ENCODE data around the gene SLPI.

Gene SLPI

GRCh38 chr20:45283551-45284057, 29.2 kb upstream of the SLPI start:
- intact Hi-C loops (cut with DNase I; ENCODE audit: low total_unique reads): no loop called here
- no peaks in the 10 kb centered on the region for H3K36me3 ChIP-seq
- H3K4me1 ChIP-seq: no peaks in the 10 kb centered on the region
- TF ChIP-seq, protein P1, sequence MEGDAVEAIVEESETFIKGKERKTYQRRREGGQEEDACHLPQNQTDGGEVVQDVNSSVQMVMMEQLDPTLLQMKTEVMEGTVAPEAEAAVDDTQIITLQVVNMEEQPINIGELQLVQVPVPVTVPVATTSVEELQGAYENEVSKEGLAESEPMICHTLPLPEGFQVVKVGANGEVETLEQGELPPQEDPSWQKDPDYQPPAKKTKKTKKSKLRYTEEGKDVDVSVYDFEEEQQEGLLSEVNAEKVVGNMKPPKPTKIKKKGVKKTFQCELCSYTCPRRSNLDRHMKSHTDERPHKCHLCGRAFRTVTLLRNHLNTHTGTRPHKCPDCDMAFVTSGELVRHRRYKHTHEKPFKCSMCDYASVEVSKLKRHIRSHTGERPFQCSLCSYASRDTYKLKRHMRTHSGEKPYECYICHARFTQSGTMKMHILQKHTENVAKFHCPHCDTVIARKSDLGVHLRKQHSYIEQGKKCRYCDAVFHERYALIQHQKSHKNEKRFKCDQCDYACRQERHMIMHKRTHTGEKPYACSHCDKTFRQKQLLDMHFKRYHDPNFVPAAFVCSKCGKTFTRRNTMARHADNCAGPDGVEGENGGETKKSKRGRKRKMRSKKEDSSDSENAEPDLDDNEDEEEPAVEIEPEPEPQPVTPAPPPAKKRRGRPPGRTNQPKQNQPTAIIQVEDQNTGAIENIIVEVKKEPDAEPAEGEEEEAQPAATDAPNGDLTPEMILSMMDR (IDR thresholded peaks at IDR 0.05): no peak
- no peaks in the 10 kb centered on the region for H3K9me3 ChIP-seq
- H3K27me3 ChIP-seq: peaks cover 0 to 19% of the 10 kb centered on the region in 2 donors
- no peak overlapping the region for H3K4me3 ChIP-seq
- no peak overlapping the region for H3K27ac ChIP-seq
- DNase-seq: no peak

DNA sequence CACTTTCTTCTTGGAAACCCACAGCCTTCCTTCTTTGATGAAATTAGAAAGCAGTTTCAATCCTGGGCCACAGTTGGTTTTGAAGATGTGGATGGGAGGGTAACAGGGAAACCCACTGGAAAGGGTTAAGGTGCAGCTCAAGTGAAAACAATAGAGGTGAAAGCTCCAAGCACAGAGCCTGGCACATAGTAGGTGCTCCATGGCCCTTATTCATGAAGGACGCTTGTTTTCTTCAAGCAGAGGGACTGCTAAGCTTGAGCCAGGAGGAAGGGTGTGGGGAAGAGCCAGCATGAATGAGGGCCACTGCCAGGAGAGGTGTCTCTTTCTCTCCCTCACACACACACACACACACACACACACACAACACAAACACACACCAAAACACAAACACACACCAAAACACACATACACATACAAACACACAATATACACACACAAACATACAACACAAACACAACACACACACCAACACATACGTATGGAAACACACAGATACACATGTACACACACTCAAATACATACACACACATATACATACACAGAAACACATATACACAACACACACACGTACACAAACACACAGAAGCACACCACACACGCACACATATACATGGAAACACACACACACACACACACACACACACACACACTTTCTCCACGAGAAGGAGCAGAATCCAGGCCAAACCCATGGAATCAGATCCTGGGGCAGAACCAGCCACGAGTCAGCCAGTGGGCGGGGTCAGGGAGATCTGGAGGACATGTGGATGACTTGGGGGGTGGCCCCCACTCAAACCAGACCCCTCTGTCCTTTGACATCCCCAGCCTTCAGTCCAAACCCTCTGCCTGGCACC, 28.6 kb upstream of the SLPI start:
- no peak overlapping the region for H3K4me3 ChIP-seq
- H3K4me1 ChIP-seq: no peaks in the 10 kb centered on the region
- peaks cover 0 to 17% of the 10 kb centered on the region in 2 donors for H3K27me3 ChIP-seq
- intact Hi-C loops (cut with DNase I; ENCODE audit: low total_unique reads): no loop called here
- H3K36me3 ChIP-seq: no peaks in the 10 kb centered on the region
- TF ChIP-seq, protein P1 (IDR thresholded peaks at IDR 0.05): no peak
- no peak overlapping the region for H3K27ac ChIP-seq
- H3K9me3 ChIP-seq: no peaks in the 10 kb centered on the region
- DNase-seq: no peak

- Histone ChIP-seq H3K9me3 (no peaks in the 10 kb centered on the region), H3K27me3 (peaks cover 0 to 21% of the 10 kb centered on the region in 2 donors), H3K4me1 (no peaks in the 10 kb centered on the region), H3K36me3 (no peaks in the 10 kb centered on the region), H3K4me3 (no peak overlapping the region), H3K27ac (no peak overlapping the region)
- TF ChIP-seq, protein P1 (IDR thresholded peaks at IDR 0.05): no peak
- no peak for DNase-seq
- intact Hi-C loops (cut with DNase I; ENCODE audit: low total_unique reads): no loop called here
Measured at GRCh38 chr20:45279992-45280391, 25.6 kb upstream of the SLPI start.

DNA sequence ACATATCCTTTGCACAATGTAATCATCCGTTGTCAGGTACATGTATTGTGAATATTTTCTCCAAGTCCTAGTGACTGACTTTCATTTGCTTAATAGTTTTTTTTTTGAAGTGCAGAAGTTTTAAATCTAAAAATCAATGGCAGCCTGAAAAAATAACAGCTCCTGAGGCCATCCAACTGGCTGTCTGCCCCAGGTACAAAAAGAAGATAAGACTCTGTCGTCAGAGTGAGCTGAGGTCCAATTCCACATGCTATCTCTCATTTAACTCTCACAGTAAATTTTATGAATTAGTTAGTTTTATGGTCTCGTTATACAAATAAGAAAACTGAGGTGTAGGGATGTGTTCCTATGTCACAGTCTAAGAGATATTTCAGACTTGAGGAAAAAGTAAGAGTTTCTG, 21.0 kb upstream of the SLPI start:
- Histone ChIP-seq H3K9me3 (no peaks in the 10 kb centered on the region), H3K4me3 (no peak overlapping the region), H3K27ac (no peak overlapping the region), H3K36me3 (no peaks in the 10 kb centered on the region), H3K27me3 (peaks cover 0 to 15% of the 10 kb centered on the region in 2 donors), H3K4me1 (no peaks in the 10 kb centered on the region)
- intact Hi-C loops (cut with DNase I; ENCODE audit: low total_unique reads): no loop called here
- TF ChIP-seq, protein P1 (IDR thresholded peaks at IDR 0.05): no peak
- DNase-seq: no peak

- H3K4me1 ChIP-seq: no peaks in the 10 kb centered on the region
- no peaks in the 10 kb centered on the region for H3K9me3 ChIP-seq
- no peaks in the 10 kb centered on the region for H3K36me3 ChIP-seq
- H3K27ac ChIP-seq: no peak overlapping the region
- intact Hi-C loops (cut with DNase I; ENCODE audit: low total_unique reads): no loop called here
- peaks cover 0 to 4% of the 10 kb centered on the region in 2 donors for H3K27me3 ChIP-seq
- no peak overlapping the region for H3K4me3 ChIP-seq
- no peak for DNase-seq
- TF ChIP-seq, protein P1 (IDR thresholded peaks at IDR 0.05): no peak
Measured at GRCh38 chr20:45269754-45270270, 15.4 kb upstream of the SLPI start.

Measured in tibial artery (tissue), 4 donors.